Measurements from ENCODE around the gene CTBS.
A peak's percentile ranks its signal among the peaks of the same experiment; 100 is the strongest.

The CTBS gene

GRCh38 chr1:84605157-84605556, 30.9 kb upstream of the CTBS start:
- DNase-seq (ENCODE audit: low read depth, low spot score) = no peak
- no peak overlapping the region for H3K4me3 ChIP-seq (ENCODE audit: low read depth, low read length)
- TF ChIP-seq CTCF (IDR thresholded peaks at IDR 0.05; ENCODE audit: insufficient read depth, low read length, missing control alignments) = no peak
- ChIA-PET CTCF (interaction anchor here (0.8 to 11.1 kb wide), 21 partner anchors 8 to 701 kb away, joined by 3 to 188 read pairs (median 5); partner anchors contain the start of genes GNG5, PRKACB, RPF1 and SPATA1), POLR2A (no interaction called here)

GRCh38 chr1:84603941-84604830, 29.9 kb upstream of the CTBS start:
- peak; percentile 63 for DNase-seq (ENCODE audit: low read depth, low spot score)
- peak overlapping the region; percentile 43 for H3K4me3 ChIP-seq (ENCODE audit: low read depth, low read length)
- peak; percentile 58 for TF ChIP-seq CTCF (IDR thresholded peaks at IDR 0.05; ENCODE audit: insufficient read depth, low read length, missing control alignments)
- POLR2A ChIA-PET = interaction anchor here (0.5 to 2.4 kb wide), 3 partner anchors 11 to 98 kb away, joined by 3 to 17 read pairs (median 5); partner anchors contain the start of genes CTBS, GNG5 and SPATA1
- CTCF ChIA-PET = interaction anchor here (0.8 to 11.1 kb wide), 28 partner anchors 7 to 700 kb away, joined by 3 to 188 read pairs (median 5); partner anchors contain the start of genes GNG5, PRKACB, RPF1 and SPATA1

GRCh38 chr1:84603223-84603622, 29.0 kb upstream of the CTBS start:
- TF ChIP-seq CTCF (IDR thresholded peaks at IDR 0.05; ENCODE audit: insufficient read depth, low read length, missing control alignments) = no peak
- peak overlapping the region; percentile 43; the same call in 1 of the 2 replicates for H3K4me3 ChIP-seq (ENCODE audit: low read depth, low read length)
- ChIA-PET POLR2A (interaction anchor here (1.4 to 2.4 kb wide), 2 partner anchors 29 to 97 kb away, joined by 3 to 17 read pairs; partner anchors contain the start of genes CTBS, GNG5 and SPATA1), CTCF (interaction anchor here (0.9 to 11.1 kb wide), 14 partner anchors 11 to 462 kb away, joined by 3 to 188 read pairs (median 6); partner anchors contain the start of gene RPF1)
- DNase-seq (ENCODE audit: low read depth, low spot score) = no peak

- ChIA-PET CTCF (interaction anchor here (0.8 to 11.1 kb wide), 5 partner anchors 10 to 459 kb away, joined by 4 to 188 read pairs (median 7); no protein-coding TSS in a partner anchor), POLR2A (interaction anchor here (0.9 to 3.0 kb wide), 2 partner anchors 27 to 97 kb away, joined by 4 to 14 read pairs; partner anchors contain the start of gene CTBS)
- H3K4me3 ChIP-seq (ENCODE audit: low read depth, low read length) = no peak overlapping the region
- no peak for DNase-seq (ENCODE audit: low read depth, low spot score)
- TF ChIP-seq CTCF (IDR thresholded peaks at IDR 0.05; ENCODE audit: insufficient read depth, low read length, missing control alignments) = no peak
These were observed 26.6 kb upstream of the CTBS start for GRCh38 chr1:84600796-84601195.

GRCh38 chr1:84598846-84599741, 24.9 kb upstream of the CTBS start:
- peak overlapping the region; percentile 28 for H3K4me3 ChIP-seq (ENCODE audit: low read depth, low read length)
- ChIA-PET POLR2A (interaction anchor here (0.9 to 3.0 kb wide), 4 partner anchors 26 to 120 kb away, joined by 3 to 14 read pairs (median 8); partner anchors contain the start of genes CTBS, GNG5, RPF1 and SPATA1), CTCF (interaction anchor here (0.9 to 11.1 kb wide), 4 partner anchors 15 to 160 kb away, joined by 3 to 188 read pairs (median 6); no protein-coding TSS in a partner anchor)
- TF ChIP-seq CTCF (IDR thresholded peaks at IDR 0.05; ENCODE audit: insufficient read depth, low read length, missing control alignments) = no peak
- DNase-seq (ENCODE audit: low read depth, low spot score) = no peak
